ENCODE data around the gene SFTA2. TPM values are rescaled to one million over a fixed set of nuclear protein-coding genes. Genes with fewer than 3 reads are reported as not detected.
A peak's percentile ranks its signal among the peaks of the same experiment; 100 is the strongest.

The SFTA2 gene
- total RNA-seq, 1 donor from 2014 or later = not detected

GRCh38 chr6:30884521-30885480, 47.2 kb downstream of the SFTA2 start:
- intact Hi-C loops (cut with DNase I) = loop anchor here (5.0 kb wide), 1 partner anchor 152 kb away; no protein-coding TSS in a partner anchor
- no peak for DNase-seq (ENCODE audit: missing footprints)
- ATAC-seq = peak; percentile 29

- ATAC-seq = peak; percentile 83
- DNase-seq (ENCODE audit: missing footprints) = peak; percentile 83
- intact Hi-C loops (cut with DNase I) = loop anchor here (5.0 kb wide), 1 partner anchor 152 kb away; no protein-coding TSS in a partner anchor
Observed at GRCh38 chr6:30883685-30884520, 48.1 kb downstream of the SFTA2 start, which contains the start of gene DDR1. Gene DDR1 (plus strand): TSS chr6:30884519. CDS start chr6:30888730, 4,211 bp downstream.

GRCh38 chr6:30882759-30883684, 48.9 kb downstream of the SFTA2 start:
- no peak for DNase-seq (ENCODE audit: missing footprints)
- no peak for ATAC-seq
- intact Hi-C loops (cut with DNase I) = loop anchor here (5.0 kb wide), 1 partner anchor 151 kb away; no protein-coding TSS in a partner anchor

- DNase-seq (ENCODE audit: missing footprints) (no peak), ATAC-seq (no peak)
- intact Hi-C loops (cut with DNase I) = loop anchor here (5.0 kb wide), 1 partner anchor 150 kb away; no protein-coding TSS in a partner anchor
Observed at GRCh38 chr6:30882204-30882758, 49.7 kb downstream of the SFTA2 start.

- DNase-seq (ENCODE audit: missing footprints) (no peak), ATAC-seq (no peak)
- intact Hi-C loops (cut with DNase I) = loop anchor here (5.0 kb wide), 1 partner anchor 149 kb away; no protein-coding TSS in a partner anchor
Observed at GRCh38 chr6:30881392-30882203, 50.4 kb downstream of the SFTA2 start.

Small RNA genes within 50 kb of the gene (microRNA-seq; reads per million reads assigned to microRNA genes)
- gene MIR4640 = not detected

Other genes starting within 250 kb of the SFTA2 start
- gene PPP1R18, start 245.5 kb downstream of the SFTA2 start, total RNA-seq = 18.2 TPM
- gene NRM, start 241.2 kb downstream of the SFTA2 start, total RNA-seq = 5.7 TPM
- 13.1 TPM for gene MDC1, start 214.9 kb downstream of the SFTA2 start, total RNA-seq
- gene TUBB, start 211.8 kb downstream of the SFTA2 start, total RNA-seq = 254 TPM
- gene FLOT1, start 189.5 kb downstream of the SFTA2 start, total RNA-seq = 240 TPM
- 19.2 TPM for gene IER3, start 187.6 kb downstream of the SFTA2 start, total RNA-seq
- 32.5 TPM for gene DDR1, start 47.7 kb downstream of the SFTA2 start, total RNA-seq
- 22.2 TPM for gene GTF2H4, start 24.0 kb downstream of the SFTA2 start, total RNA-seq
- gene VARS2, start 17.9 kb downstream of the SFTA2 start, total RNA-seq = 18.3 TPM
- gene MUCL3, start 8.8 kb upstream of the SFTA2 start, total RNA-seq = not detected
- not detected for gene MUC21, start 51.5 kb upstream of the SFTA2 start, total RNA-seq
- gene MUC22, start 78.3 kb upstream of the SFTA2 start, total RNA-seq = 0.14 TPM
- not detected for gene C6orf15, start 180.4 kb upstream of the SFTA2 start, total RNA-seq
- gene PSORS1C1, start 182.6 kb upstream of the SFTA2 start, total RNA-seq = 1.9 TPM
- not detected for gene CDSN, start 188.3 kb upstream of the SFTA2 start, total RNA-seq
- not detected for gene PSORS1C2, start 206.9 kb upstream of the SFTA2 start, total RNA-seq
- 12.3 TPM for gene CCHCR1, start 225.6 kb upstream of the SFTA2 start, total RNA-seq
- 5.2 TPM for gene TCF19, start 226.4 kb upstream of the SFTA2 start, total RNA-seq
- 0.51 TPM for gene POU5F1, start 238.5 kb upstream of the SFTA2 start, total RNA-seq